ENCODE measurements around the gene PAX7. TPM values are rescaled to one million over a fixed set of nuclear protein-coding genes. Genes with fewer than 3 reads are reported as not detected.

PAX7 gene
- total RNA-seq, 2 donors from 2014 or later = not detected

GRCh38 chr1:18714404-18715175 lies 83.9 kb downstream of the PAX7 start:
- no peak for DNase-seq
- Histone ChIP-seq H3K9me3 (no peaks in the 10 kb centered on the region), H3K4me1 (no peaks in the 10 kb centered on the region), H3K36me3 (no peaks in the 10 kb centered on the region), H3K9ac (ENCODE audit: low read depth in 2 of 2, low read length in 2 of 2) (no peak overlapping the region), H3K4me3 (no peak overlapping the region), H3K27ac (no peak overlapping the region), H3K27me3 (peaks cover 28% of the 10 kb centered on the region)
- no peak for TF ChIP-seq CTCF (IDR thresholded peaks at IDR 0.05)
- intact Hi-C loops (cut with DNase I) = no loop called here

DNA sequence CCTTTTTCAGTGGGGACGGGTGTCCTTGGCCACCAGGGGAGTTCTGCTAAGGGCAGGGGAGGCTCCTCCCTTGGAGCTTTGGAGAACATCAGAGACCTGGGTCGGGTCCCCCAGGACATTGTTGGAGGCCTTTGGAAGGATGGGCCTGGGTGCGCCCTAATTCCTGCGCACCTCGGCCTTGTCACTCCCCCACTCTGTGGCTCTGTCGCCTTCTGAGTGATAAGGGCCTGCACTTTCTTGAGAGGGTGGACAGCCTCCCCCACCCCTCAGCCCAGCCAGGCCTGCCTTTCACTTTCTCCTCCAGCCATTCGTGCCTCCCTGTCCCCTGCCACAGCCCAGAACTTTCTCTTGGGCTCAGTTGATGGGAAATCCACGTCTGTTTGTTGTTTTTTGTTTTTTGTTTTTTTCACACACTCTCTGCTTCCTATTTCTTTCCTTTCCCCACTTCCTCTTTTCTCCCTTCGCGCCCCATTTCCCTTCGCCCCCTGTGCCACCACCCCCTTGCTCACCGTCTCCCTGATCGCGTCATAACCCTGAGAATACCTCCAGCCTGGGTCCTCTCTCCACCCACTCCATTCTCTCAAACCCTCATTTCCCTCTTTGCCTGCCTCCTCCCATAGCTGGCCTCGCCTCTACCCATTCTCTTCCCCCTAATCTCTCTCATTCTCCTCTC lies 85.6 kb downstream of the PAX7 start:
- no peaks in the 10 kb centered on the region for H3K4me1 ChIP-seq
- H3K9me3 ChIP-seq = no peaks in the 10 kb centered on the region
- no peak for DNase-seq
- no peak for TF ChIP-seq CTCF (IDR thresholded peaks at IDR 0.05)
- no peak overlapping the region for H3K4me3 ChIP-seq
- intact Hi-C loops (cut with DNase I) = no loop called here
- H3K27ac ChIP-seq = no peak overlapping the region
- H3K9ac ChIP-seq (ENCODE audit: low read depth in 2 of 2, low read length in 2 of 2) = no peak overlapping the region
- no peaks in the 10 kb centered on the region for H3K36me3 ChIP-seq
- H3K27me3 ChIP-seq = peaks cover 28% of the 10 kb centered on the region

GRCh38 chr1:18716785-18717678 lies 86.4 kb downstream of the PAX7 start:
- Histone ChIP-seq H3K4me3 (no peak overlapping the region), H3K36me3 (no peaks in the 10 kb centered on the region), H3K9me3 (no peaks in the 10 kb centered on the region), H3K27me3 (peaks cover 28% of the 10 kb centered on the region), H3K9ac (ENCODE audit: low read depth in 2 of 2, low read length in 2 of 2) (no peak overlapping the region), H3K4me1 (no peaks in the 10 kb centered on the region), H3K27ac (no peak overlapping the region)
- intact Hi-C loops (cut with DNase I) = no loop called here
- no peak for TF ChIP-seq CTCF (IDR thresholded peaks at IDR 0.05)
- no peak for DNase-seq

GRCh38 chr1:18719786-18720451 lies 89.3 kb downstream of the PAX7 start:
- Histone ChIP-seq H3K27ac (no peak overlapping the region), H3K27me3 (peaks cover 34% of the 10 kb centered on the region)
- no peak for TF ChIP-seq CTCF (IDR thresholded peaks at IDR 0.05)

DNA sequence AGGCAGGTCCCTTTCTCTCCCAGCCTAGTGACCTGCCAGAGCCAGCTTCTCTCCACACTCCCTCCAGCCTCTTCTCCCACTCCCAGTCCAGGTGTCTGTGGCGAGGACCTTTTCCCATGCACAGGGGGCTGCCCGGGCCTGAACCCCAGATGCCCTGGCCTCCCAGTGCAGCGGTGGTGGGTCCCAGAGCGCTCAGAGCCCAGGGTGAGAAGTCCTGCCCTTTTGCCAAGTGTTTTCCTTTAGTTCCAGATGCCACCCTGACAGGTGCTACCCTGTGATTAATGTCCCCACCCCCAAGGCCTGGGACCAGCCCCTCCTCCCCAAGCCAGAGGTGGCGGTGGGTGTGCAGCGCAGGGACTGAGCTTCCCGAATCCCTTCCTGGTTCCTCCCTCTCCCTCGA lies 90.4 kb downstream of the PAX7 start:
- no peak for DNase-seq
- H3K27ac ChIP-seq = no peak overlapping the region
- no peak overlapping the region for H3K9ac ChIP-seq (ENCODE audit: low read depth in 2 of 2, low read length in 2 of 2)
- peaks cover 27% of the 10 kb centered on the region for H3K27me3 ChIP-seq
- H3K9me3 ChIP-seq = no peaks in the 10 kb centered on the region
- H3K36me3 ChIP-seq = no peaks in the 10 kb centered on the region
- intact Hi-C loops (cut with DNase I) = no loop called here
- no peak overlapping the region for H3K4me3 ChIP-seq
- H3K4me1 ChIP-seq = no peaks in the 10 kb centered on the region
- TF ChIP-seq CTCF (IDR thresholded peaks at IDR 0.05) = no peak

More at GRCh38 chr1:18719786-18720451, 89.3 kb downstream of the PAX7 start:
- Histone ChIP-seq H3K36me3 (no peaks in the 10 kb centered on the region), H3K9me3 (no peaks in the 10 kb centered on the region), H3K4me1 (no peaks in the 10 kb centered on the region), H3K4me3 (no peak overlapping the region), H3K9ac (ENCODE audit: low read depth in 2 of 2, low read length in 2 of 2) (no peak overlapping the region)
- intact Hi-C loops (cut with DNase I) = no loop called here
- no peak for DNase-seq

Data from colonic mucosa (tissue), 4 donors.